GM12874 (cell line): ENCODE measurements around the gene CX3CR1.

Experiments
- CTCF ChIP-seq: IDR thresholded peaks from 2 replicates; pipeline ENCODE4 v1.5.1; 2011; ENCODE audit warnings: low read depth, mild to moderate bottlenecking, control low read depth, low read length, moderate library complexity; ENCODE audit not compliant: insufficient read depth

The CX3CR1 gene

GRCh38 chr3:39219702-39220101 is 60.1 kb downstream of the CX3CR1 start:
- TF ChIP-seq CTCF: no peak

- TF ChIP-seq CTCF: no peak
Observed at GRCh38 chr3:39216176-39216790, 63.6 kb downstream of the CX3CR1 start.

- TF ChIP-seq CTCF: no peak
Observed at GRCh38 chr3:39213613-39214012, 66.2 kb downstream of the CX3CR1 start.
